TTC549 (cell line): ENCODE results near the gene PHPT1.

Experiments used
- FAIRE-seq: peaks from 2 replicates; lab custom pipeline; 2012; peaks lifted over from hg19 to GRCh38; lab: Jason Lieb, UNC

Gene PHPT1

GRCh38 chr9:136848393-136849037 is 694 bp upstream of the PHPT1 start:
- FAIRE-seq = no peak

GRCh38 chr9:136849960-136850865 is 1.0 kb downstream of the PHPT1 start:
- FAIRE-seq = no peak

GRCh38 chr9:136850866-136851775 is 1.9 kb downstream of the PHPT1 start:
- FAIRE-seq = no peak

- no peak for FAIRE-seq
Measured at GRCh38 chr9:136851941-136852663, 2.9 kb downstream of the PHPT1 start, which contains the start of gene MAMDC4. Gene MAMDC4, plus strand, starts transcription at chr9:136852346. Its CDS starts 71 bp downstream, at chr9:136852417.

GRCh38 chr9:136852664-136853595 is 3.7 kb downstream of the PHPT1 start:
- FAIRE-seq = no peak

- FAIRE-seq = no peak
Measured at GRCh38 chr9:136853596-136854112, 4.4 kb downstream of the PHPT1 start.

- no peak for FAIRE-seq
Measured at GRCh38 chr9:136854113-136854841, 5.1 kb downstream of the PHPT1 start.

- FAIRE-seq = no peak
Measured at GRCh38 chr9:136854842-136855460, 5.7 kb downstream of the PHPT1 start.

GRCh38 chr9:136855461-136856078 is 6.4 kb downstream of the PHPT1 start:
- no peak for FAIRE-seq

GRCh38 chr9:136856079-136856476 is 6.9 kb downstream of the PHPT1 start:
- no peak for FAIRE-seq

GRCh38 chr9:136856541-136857141 is 7.4 kb downstream of the PHPT1 start:
- FAIRE-seq = no peak

- no peak for FAIRE-seq
Measured at GRCh38 chr9:136857166-136857565, 8.0 kb downstream of the PHPT1 start.

- no peak for FAIRE-seq
Measured at GRCh38 chr9:136857581-136858412, 8.6 kb downstream of the PHPT1 start.

GRCh38 chr9:136858452-136858843 is 9.2 kb downstream of the PHPT1 start:
- FAIRE-seq = no peak

GRCh38 chr9:136858844-136859757 is 9.9 kb downstream of the PHPT1 start:
- no peak for FAIRE-seq

GRCh38 chr9:136860529-136860928 is 11.3 kb downstream of the PHPT1 start:
- no peak for FAIRE-seq
